ENCODE results near the gene SSX2IP. TPM values are rescaled to one million over a fixed set of nuclear protein-coding genes. Genes with fewer than 3 reads are reported as not detected.

The SSX2IP gene
- total and polyA plus RNA-seq, 8 donors, result 2.6 to 24.5 (median 10.2) TPM

- Histone ChIP-seq H3K4me1 (peaks cover 0 to 15% (median 3%) of the 10 kb centered on the region in 4 donors), H3K4me3 (no peak overlapping the region), H3K36me3 (no peaks in the 10 kb centered on the region), H3K27me3 (no peaks in the 10 kb centered on the region), H3K27ac (no peak overlapping the region), H3K9me3 (no peaks in the 10 kb centered on the region)
- WGBS, 5 donors, result 71 to 80% (median 74%) methylated on average over 4 of the region's 4 CpGs
- no peak for DNase-seq
- TF ChIP-seq EP300 (IDR thresholded peaks at IDR 0.05) (no peak), POLR2AphosphoS5 (IDR thresholded peaks at IDR 0.05) (no peak), POLR2A (IDR thresholded peaks at IDR 0.05) (no peak)
- TF ChIP-seq, protein P1, sequence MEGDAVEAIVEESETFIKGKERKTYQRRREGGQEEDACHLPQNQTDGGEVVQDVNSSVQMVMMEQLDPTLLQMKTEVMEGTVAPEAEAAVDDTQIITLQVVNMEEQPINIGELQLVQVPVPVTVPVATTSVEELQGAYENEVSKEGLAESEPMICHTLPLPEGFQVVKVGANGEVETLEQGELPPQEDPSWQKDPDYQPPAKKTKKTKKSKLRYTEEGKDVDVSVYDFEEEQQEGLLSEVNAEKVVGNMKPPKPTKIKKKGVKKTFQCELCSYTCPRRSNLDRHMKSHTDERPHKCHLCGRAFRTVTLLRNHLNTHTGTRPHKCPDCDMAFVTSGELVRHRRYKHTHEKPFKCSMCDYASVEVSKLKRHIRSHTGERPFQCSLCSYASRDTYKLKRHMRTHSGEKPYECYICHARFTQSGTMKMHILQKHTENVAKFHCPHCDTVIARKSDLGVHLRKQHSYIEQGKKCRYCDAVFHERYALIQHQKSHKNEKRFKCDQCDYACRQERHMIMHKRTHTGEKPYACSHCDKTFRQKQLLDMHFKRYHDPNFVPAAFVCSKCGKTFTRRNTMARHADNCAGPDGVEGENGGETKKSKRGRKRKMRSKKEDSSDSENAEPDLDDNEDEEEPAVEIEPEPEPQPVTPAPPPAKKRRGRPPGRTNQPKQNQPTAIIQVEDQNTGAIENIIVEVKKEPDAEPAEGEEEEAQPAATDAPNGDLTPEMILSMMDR (IDR thresholded peaks at IDR 0.05), result no peak
- intact Hi-C loops (cut with DNase I; ENCODE audit: low total_unique reads), result no loop called here
Measured at GRCh38 chr1:84705513-84705912, 15.3 kb upstream of the SSX2IP start.

GRCh38 chr1:84704872-84705417 is 14.7 kb upstream of the SSX2IP start:
- Histone ChIP-seq H3K27me3 (no peaks in the 10 kb centered on the region), H3K9me3 (no peaks in the 10 kb centered on the region), H3K4me3 (no peak overlapping the region), H3K4me1 (peaks cover 0 to 20% (median 5%) of the 10 kb centered on the region in 4 donors), H3K36me3 (no peaks in the 10 kb centered on the region), H3K27ac (no peak overlapping the region)
- intact Hi-C loops (cut with DNase I; ENCODE audit: low total_unique reads), result no loop called here
- WGBS, 5 donors, result 67 to 73% (median 68%) methylated on average over 3 of the region's 3 CpGs
- DNase-seq, result no peak
- TF ChIP-seq POLR2AphosphoS5 (IDR thresholded peaks at IDR 0.05), result no peak
- TF ChIP-seq, protein P1 (IDR thresholded peaks at IDR 0.05), result no peak
- no peak for TF ChIP-seq EP300 (IDR thresholded peaks at IDR 0.05)
- no peak for TF ChIP-seq POLR2A (IDR thresholded peaks at IDR 0.05)

DNA sequence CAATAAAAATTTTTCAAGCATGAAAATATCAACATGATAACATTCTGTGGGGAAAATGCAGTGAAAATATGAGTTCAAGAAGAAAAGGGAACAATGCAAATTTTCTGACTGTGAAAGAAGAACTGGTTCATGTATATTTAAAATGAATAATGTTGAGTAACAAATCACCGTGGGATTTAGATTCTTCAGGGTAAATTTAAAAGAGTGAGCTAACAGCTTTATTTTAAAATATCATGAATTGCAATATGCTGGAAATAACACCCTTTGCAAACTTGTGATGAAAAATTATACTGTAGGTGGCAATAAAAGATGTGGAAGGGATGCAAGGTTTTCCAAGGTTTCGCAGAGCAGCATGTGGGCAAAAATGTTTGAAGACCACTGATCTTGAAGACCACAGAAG is 13.2 kb upstream of the SSX2IP start:
- WGBS, 5 donors, result 33 to 44% (median 41%) methylated on average over 2 of the region's 2 CpGs
- H3K36me3 ChIP-seq, result no peaks in the 10 kb centered on the region
- no peaks in the 10 kb centered on the region for H3K9me3 ChIP-seq
- TF ChIP-seq EP300 (IDR thresholded peaks at IDR 0.05), result no peak
- H3K4me1 ChIP-seq, result peaks cover 0 to 29% (median 11%) of the 10 kb centered on the region in 4 donors
- H3K4me3 ChIP-seq, result no peak overlapping the region
- no peaks in the 10 kb centered on the region for H3K27me3 ChIP-seq
- no peak overlapping the region for H3K27ac ChIP-seq
- intact Hi-C loops (cut with DNase I; ENCODE audit: low total_unique reads), result no loop called here
- no peak for DNase-seq

DNA sequence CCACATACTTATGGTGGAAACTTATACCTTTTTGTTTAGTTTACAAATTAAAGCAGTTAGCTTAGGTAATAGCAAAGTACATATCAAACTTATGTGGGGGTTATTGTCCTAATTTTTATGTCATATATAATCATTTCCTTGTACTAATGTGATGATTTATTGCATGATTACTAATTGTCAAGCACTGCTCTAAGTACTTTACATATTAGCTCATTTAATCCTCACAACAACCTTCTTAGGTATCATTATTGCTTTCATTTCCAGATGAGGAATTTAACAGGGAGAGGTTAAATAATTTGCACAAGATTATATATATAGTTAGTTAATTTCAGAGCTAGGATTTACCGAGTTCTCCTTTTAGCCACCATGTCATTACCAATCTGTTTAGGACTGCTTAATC is 11.9 kb upstream of the SSX2IP start:
- no peaks in the 10 kb centered on the region for H3K36me3 ChIP-seq
- no peak overlapping the region for H3K4me3 ChIP-seq
- no peaks in the 10 kb centered on the region for H3K27me3 ChIP-seq
- intact Hi-C loops (cut with DNase I; ENCODE audit: low total_unique reads), result no loop called here
- WGBS, 5 donors, result 67 to 83% (median 70%) methylated on average over 1 of the region's 1 CpG
- TF ChIP-seq POLR2A (IDR thresholded peaks at IDR 0.05), result no peak
- TF ChIP-seq EP300 (IDR thresholded peaks at IDR 0.05), result no peak
- no peak for TF ChIP-seq POLR2AphosphoS5 (IDR thresholded peaks at IDR 0.05)
- TF ChIP-seq, protein P1 (IDR thresholded peaks at IDR 0.05), result no peak
- H3K27ac ChIP-seq, result no peak overlapping the region
- H3K4me1 ChIP-seq, result peaks cover 0 to 35% (median 19%) of the 10 kb centered on the region in 4 donors
- H3K9me3 ChIP-seq, result no peaks in the 10 kb centered on the region
- no peak for DNase-seq

GRCh38 chr1:84701376-84701775 is 11.1 kb upstream of the SSX2IP start:
- TF ChIP-seq, protein P1 (IDR thresholded peaks at IDR 0.05), result no peak
- no peak for TF ChIP-seq POLR2AphosphoS5 (IDR thresholded peaks at IDR 0.05)
- TF ChIP-seq POLR2A (IDR thresholded peaks at IDR 0.05), result no peak
- no peak for TF ChIP-seq EP300 (IDR thresholded peaks at IDR 0.05)
- Histone ChIP-seq H3K27ac (peak overlapping the region in 1 of 5 donors; percentile 44), H3K27me3 (no peaks in the 10 kb centered on the region), H3K4me1 (peaks cover 0 to 35% (median 19%) of the 10 kb centered on the region in 4 donors), H3K36me3 (no peaks in the 10 kb centered on the region), H3K4me3 (no peak overlapping the region), H3K9me3 (no peaks in the 10 kb centered on the region)
- intact Hi-C loops (cut with DNase I; ENCODE audit: low total_unique reads), result no loop called here
- DNase-seq, result peak in 1 of 2 donors; percentile 28
- 12 to 19% (median 12%) methylated on average over 5 of the region's 5 CpGs for WGBS, 5 donors

Measured in stomach (tissue), 9 donors.